Measurements from ENCODE around the gene DPF3.

DPF3 gene

GRCh38 chr14:72781561-72782508 lies 112.1 kb downstream of the DPF3 start:
- TF ChIP-seq TAF1 (IDR thresholded peaks at IDR 0.05; ENCODE audit: low read depth) (no peak), NFIC (IDR thresholded peaks at IDR 0.05) (no peak)

- no peak for TF ChIP-seq RAD21 (IDR thresholded peaks at IDR 0.05; ENCODE audit: low read depth)
- TF ChIP-seq EGR1 (IDR thresholded peaks at IDR 0.05), result no peak
- TF ChIP-seq TAF1 (IDR thresholded peaks at IDR 0.05; ENCODE audit: low read depth), result no peak
- no peak for TF ChIP-seq CREB1 (IDR thresholded peaks at IDR 0.05; ENCODE audit: low read depth)
- TF ChIP-seq YY1 (IDR thresholded peaks at IDR 0.05; ENCODE audit: low read depth), result no peak
- no peak for TF ChIP-seq REST (IDR thresholded peaks at IDR 0.05; ENCODE audit: low read depth)
- no peak for TF ChIP-seq FOXM1 (IDR thresholded peaks at IDR 0.05; ENCODE audit: borderline replicate concordance, low read depth)
- no peak for TF ChIP-seq TEAD4 (IDR thresholded peaks at IDR 0.05)
- no peak for TF ChIP-seq CEBPB (IDR thresholded peaks at IDR 0.05)
- TF ChIP-seq EP300 (IDR thresholded peaks at IDR 0.05; ENCODE audit: borderline replicate concordance), result no peak
- TF ChIP-seq TCF12 (IDR thresholded peaks at IDR 0.05; ENCODE audit: low read depth), result no peak
- TF ChIP-seq MAX (IDR thresholded peaks at IDR 0.05), result no peak
- no peak for TF ChIP-seq ZBTB7A (IDR thresholded peaks at IDR 0.05; ENCODE audit: low read depth)
- TF ChIP-seq NFIC (IDR thresholded peaks at IDR 0.05), result no peak
- TF ChIP-seq USF1 (IDR thresholded peaks at IDR 0.05), result no peak
Measured at GRCh38 chr14:72780751-72781150, 113.2 kb downstream of the DPF3 start.

- no peak for TF ChIP-seq CEBPB (IDR thresholded peaks at IDR 0.05)
- no peak for TF ChIP-seq NFIC (IDR thresholded peaks at IDR 0.05)
- no peak for TF ChIP-seq ZBTB7A (IDR thresholded peaks at IDR 0.05; ENCODE audit: low read depth)
- no peak for TF ChIP-seq FOXM1 (IDR thresholded peaks at IDR 0.05; ENCODE audit: borderline replicate concordance, low read depth)
- no peak for TF ChIP-seq TCF12 (IDR thresholded peaks at IDR 0.05; ENCODE audit: low read depth)
- no peak for TF ChIP-seq REST (IDR thresholded peaks at IDR 0.05; ENCODE audit: low read depth)
- TF ChIP-seq RAD21 (IDR thresholded peaks at IDR 0.05; ENCODE audit: low read depth), result no peak
- TF ChIP-seq USF1 (IDR thresholded peaks at IDR 0.05), result no peak
- TF ChIP-seq TAF1 (IDR thresholded peaks at IDR 0.05; ENCODE audit: low read depth), result no peak
- no peak for TF ChIP-seq EP300 (IDR thresholded peaks at IDR 0.05; ENCODE audit: borderline replicate concordance)
- TF ChIP-seq YY1 (IDR thresholded peaks at IDR 0.05; ENCODE audit: low read depth), result no peak
- no peak for TF ChIP-seq MAX (IDR thresholded peaks at IDR 0.05)
- TF ChIP-seq CREB1 (IDR thresholded peaks at IDR 0.05; ENCODE audit: low read depth), result no peak
- no peak for TF ChIP-seq TEAD4 (IDR thresholded peaks at IDR 0.05)
- no peak for TF ChIP-seq EGR1 (IDR thresholded peaks at IDR 0.05)
Measured at GRCh38 chr14:72779679-72780078, 114.2 kb downstream of the DPF3 start.

- no peak for TF ChIP-seq EP300 (IDR thresholded peaks at IDR 0.05; ENCODE audit: borderline replicate concordance)
- no peak for TF ChIP-seq USF1 (IDR thresholded peaks at IDR 0.05)
- TF ChIP-seq CEBPB (IDR thresholded peaks at IDR 0.05), result no peak
- no peak for TF ChIP-seq TCF12 (IDR thresholded peaks at IDR 0.05; ENCODE audit: low read depth)
- TF ChIP-seq RAD21 (IDR thresholded peaks at IDR 0.05; ENCODE audit: low read depth), result no peak
- TF ChIP-seq ZBTB7A (IDR thresholded peaks at IDR 0.05; ENCODE audit: low read depth), result no peak
- no peak for TF ChIP-seq NFIC (IDR thresholded peaks at IDR 0.05)
- TF ChIP-seq REST (IDR thresholded peaks at IDR 0.05; ENCODE audit: low read depth), result no peak
- no peak for TF ChIP-seq MAX (IDR thresholded peaks at IDR 0.05)
- no peak for TF ChIP-seq CREB1 (IDR thresholded peaks at IDR 0.05; ENCODE audit: low read depth)
Measured at GRCh38 chr14:72777636-72778035, 116.3 kb downstream of the DPF3 start.
